GM08714 (cell line): ENCODE measurements around the gene GPHA2.

Experiments used
- H3K4me3 ChIP-seq: fragments of 200-500 bp; sonication (Bioruptor generic); 2 replicates; pipeline ENCODE4 v1.5.1; 2014; ENCODE audit warnings: mild to moderate bottlenecking, low read length, inconsistent platforms
- ZNF274 ChIP-seq: IDR thresholded peaks from 2 replicates; pipeline ENCODE4 v1.6.1; 2012; ENCODE audit warnings: mild to moderate bottlenecking, low read depth, low read length

GPHA2 gene

GRCh38 chr11:64908766-64909165 lies 26.9 kb downstream of the GPHA2 start:
- no peak for TF ChIP-seq ZNF274

GRCh38 chr11:64906314-64906635 lies 29.4 kb downstream of the GPHA2 start:
- H3K4me3 ChIP-seq: no peak overlapping the region
- TF ChIP-seq ZNF274: no peak

More at GRCh38 chr11:64908766-64909165, 26.9 kb downstream of the GPHA2 start:
- no peak overlapping the region for H3K4me3 ChIP-seq

GRCh38 chr11:64905516-64906313 lies 30.0 kb downstream of the GPHA2 start:
- H3K4me3 ChIP-seq: no peak overlapping the region
- TF ChIP-seq ZNF274: no peak

GRCh38 chr11:64903291-64903833 lies 32.3 kb downstream of the GPHA2 start:
- no peak overlapping the region for H3K4me3 ChIP-seq
- TF ChIP-seq ZNF274: no peak

- TF ChIP-seq ZNF274: no peak
- no peak overlapping the region for H3K4me3 ChIP-seq
Measured at GRCh38 chr11:64902102-64902900, 33.4 kb downstream of the GPHA2 start.

GRCh38 chr11:64900774-64901173 lies 34.9 kb downstream of the GPHA2 start:
- no peak overlapping the region for H3K4me3 ChIP-seq
- no peak for TF ChIP-seq ZNF274

- H3K4me3 ChIP-seq: no peak overlapping the region
- no peak for TF ChIP-seq ZNF274
Measured at GRCh38 chr11:64900263-64900678, 35.4 kb downstream of the GPHA2 start.

- H3K4me3 ChIP-seq: no peak overlapping the region
- no peak for TF ChIP-seq ZNF274
Measured at GRCh38 chr11:64898541-64898940, 37.2 kb downstream of the GPHA2 start.

GRCh38 chr11:64898076-64898445 lies 37.6 kb downstream of the GPHA2 start:
- no peak overlapping the region for H3K4me3 ChIP-seq
- TF ChIP-seq ZNF274: no peak

- H3K4me3 ChIP-seq: no peak overlapping the region
- TF ChIP-seq ZNF274: no peak
Measured at GRCh38 chr11:64897381-64898075, 38.2 kb downstream of the GPHA2 start.

GRCh38 chr11:64896448-64897022 lies 39.2 kb downstream of the GPHA2 start:
- no peak for TF ChIP-seq ZNF274
- no peak overlapping the region for H3K4me3 ChIP-seq

GRCh38 chr11:64894812-64895452 lies 40.8 kb downstream of the GPHA2 start:
- no peak overlapping the region for H3K4me3 ChIP-seq

GRCh38 chr11:64894070-64894811 lies 41.5 kb downstream of the GPHA2 start:
- TF ChIP-seq ZNF274: no peak
- no peak overlapping the region for H3K4me3 ChIP-seq

More at GRCh38 chr11:64894812-64895452, 40.8 kb downstream of the GPHA2 start:
- TF ChIP-seq ZNF274: no peak
